GM12878 (cell line): Measurements from ENCODE around the gene CSTF1. TPM values are rescaled to one million over a fixed set of nuclear protein-coding genes. Genes with fewer than 3 reads are reported as not detected.

Experiments used
- ATAC-seq: fragments of 200-7000 bp; cut with Tn5 transposase; 3 replicates; pipeline ENCODE4 v1.9.1; 2020; ENCODE audit warnings: mild to moderate bottlenecking, moderate library complexity
- BruUV-seq: library from RNA; stranded (reverse); fragments of 400-500 nt; replicated peaks from 2 replicates; lab custom pipeline; 2021; lab: Mats Ljungman, UMichigan
- CTCF ChIA-PET: fragments of 300-600 bp; sonication (Branson Sonifier 250); formaldehyde crosslinking; extraction: SDS; loops from one replicate; lab custom pipeline; 2021; ENCODE audit warnings: inconsistent platforms; lab: Yijun Ruan, JAX
- POLR2A ChIA-PET: fragments of 350-600 bp; formaldehyde crosslinking; extraction: SDS; loops from one replicate; lab custom pipeline; 2021; ENCODE audit warnings: inconsistent platforms; lab: Charles Lee
- RAD21 ChIA-PET: fragments of 300-600 bp; sonication (Branson Sonifier 250); formaldehyde crosslinking; loops from one replicate; lab custom pipeline; 2023; ENCODE audit warnings: antibody characterized with exemption; ENCODE audit not compliant: unreplicated experiment; lab: Charles Lee
- SMC1A ChIA-PET: fragments of 300-600 bp; sonication (Branson Sonifier 250); formaldehyde crosslinking; loops from one replicate; lab custom pipeline; 2023; ENCODE audit not compliant: unreplicated experiment, uncharacterized antibody; lab: Charles Lee
- DNase-seq: peaks from one replicate; pipeline ENCODE4 v3.0.0-alpha.2; 2011; ENCODE audit warnings: low read depth, low spot score
- FAIRE-seq: peaks from 3 replicates; lab custom pipeline; 2011; peaks lifted over from hg19 to GRCh38; lab: Jason Lieb, UNC
- H2AFZ ChIP-seq: 2 replicates; pipeline ENCODE4 v1.6.0; 2011; ENCODE audit warnings: low read depth, low read length, control low read depth; ENCODE audit not compliant: control insufficient read depth
- H3K27ac ChIP-seq: 2 replicates; pipeline ENCODE4 v1.5.1; 2011; ENCODE audit warnings: control low read depth; ENCODE audit not compliant: control insufficient read depth, insufficient read depth
- H3K27me3 ChIP-seq, 2 experiments: replicated peaks in 1 of 2; 2 replicates each; pipeline versions ENCODE4 v1.6.0 to v1.6.1; 2011; ENCODE audit warnings: low read length in 1 of 2; ENCODE audit not compliant: control insufficient read depth in 2 of 2, insufficient read depth in 2 of 2
- H3K36me3 ChIP-seq, 2 experiments: 2 replicates each; pipeline ENCODE4 v1.5.1; 2011; ENCODE audit warnings: low read length in 1 of 2; ENCODE audit not compliant: control insufficient read depth in 2 of 2, insufficient read depth in 2 of 2
- H3K4me1 ChIP-seq: 2 replicates; pipeline ENCODE4 v1.6.1; 2011; ENCODE audit warnings: mild to moderate bottlenecking, low read length, moderate library complexity, mixed read lengths; ENCODE audit not compliant: control insufficient read depth, insufficient read depth
- H3K4me2 ChIP-seq: 2 replicates; pipeline ENCODE4 v1.6.0; 2011; ENCODE audit warnings: control low read depth; ENCODE audit not compliant: control insufficient read depth, insufficient read depth
- H3K4me3 ChIP-seq: fragments of 200-600 bp; sonication (generic); 2 replicates; pipeline ENCODE4 v1.5.1; 2016
- H3K79me2 ChIP-seq: 2 replicates; pipeline ENCODE4 v1.6.0; 2011; ENCODE audit warnings: low read length; ENCODE audit not compliant: control insufficient read depth, insufficient read depth
- H3K9ac ChIP-seq: 2 replicates; pipeline ENCODE4 v1.8.0; 2011; ENCODE audit warnings: low read length, control low read depth, mixed read lengths; ENCODE audit not compliant: control insufficient read depth, insufficient read depth
- H3K9me3 ChIP-seq: replicated peaks from 3 replicates; pipeline ENCODE4 v1.5.1; 2011; ENCODE audit warnings: mild to moderate bottlenecking, low read length; ENCODE audit not compliant: control insufficient read depth, insufficient read depth
- H4K20me1 ChIP-seq: 2 replicates; pipeline ENCODE4 v1.6.0; 2011; ENCODE audit not compliant: control insufficient read depth, insufficient read depth
- ATF3 ChIP-seq: IDR thresholded peaks from 2 replicates; pipeline ENCODE4 v1.6.1; 2011; ENCODE audit warnings: low read depth, mild to moderate bottlenecking, low read length, moderate library complexity, borderline replicate concordance; ENCODE audit errors: extremely low read depth
- CHD4 ChIP-seq: fragments of 200-600 bp; sonication (generic); IDR thresholded peaks from 2 replicates; pipeline ENCODE4 v1.6.1; 2016; ENCODE audit warnings: mild to moderate bottlenecking
- FOXM1 ChIP-seq: IDR thresholded peaks from 2 replicates; pipeline ENCODE4 v1.6.1; 2012; ENCODE audit warnings: low read depth, mild to moderate bottlenecking, inconsistent platforms, low read length, moderate library complexity
- GATAD2B ChIP-seq: fragments of 450-650 bp; conservative IDR thresholded peaks from 2 replicates; pipeline ENCODE4 v1.6.1; 2017; ENCODE audit warnings: low read depth, mild to moderate bottlenecking, moderate library complexity
- MEF2A ChIP-seq: IDR thresholded peaks from 2 replicates; pipeline ENCODE4 v1.6.1; 2011; ENCODE audit warnings: low read depth, mild to moderate bottlenecking, low read length, moderate library complexity; ENCODE audit not compliant: insufficient read depth
- MLLT1 ChIP-seq: fragments of 450-650 bp; IDR thresholded peaks from 2 replicates; pipeline ENCODE4 v1.6.1; 2016; ENCODE audit warnings: mild to moderate bottlenecking
- NFYB ChIP-seq: IDR thresholded peaks from 2 replicates; pipeline ENCODE4 v1.6.1; 2011; ENCODE audit warnings: low read depth, mild to moderate bottlenecking, low read length, improper control_type of control experiment, moderate library complexity; ENCODE audit not compliant: insufficient read depth
- PAX5 ChIP-seq: IDR thresholded peaks from 2 replicates; pipeline ENCODE4 v1.6.1; 2011; ENCODE audit warnings: low read depth, low read length, borderline replicate concordance
- SKIL ChIP-seq: fragments of 450-650 bp; IDR thresholded peaks from 2 replicates; pipeline ENCODE4 v1.6.1; 2017; ENCODE audit warnings: mild to moderate bottlenecking, low read depth, inconsistent platforms; ENCODE audit not compliant: poor library complexity, severe bottlenecking
- SPI1 ChIP-seq: IDR thresholded peaks from 2 replicates; pipeline ENCODE4 v1.6.1; 2011; ENCODE audit warnings: low read depth, mild to moderate bottlenecking, low read length, moderate library complexity, borderline replicate concordance; ENCODE audit not compliant: insufficient read depth
- SREBF1 ChIP-seq: IDR thresholded peaks from 2 replicates; pipeline ENCODE4 v1.6.1; 2012; ENCODE audit warnings: mild to moderate bottlenecking, low read length
- SUPT20H ChIP-seq: IDR thresholded peaks from 2 replicates; pipeline ENCODE4 v1.6.1; 2011; ENCODE audit warnings: low read depth, mild to moderate bottlenecking, low read length, moderate library complexity, borderline replicate concordance; ENCODE audit not compliant: control insufficient read depth
- TAF1 ChIP-seq: IDR thresholded peaks from 2 replicates; pipeline ENCODE4 v1.6.1; 2011; ENCODE audit warnings: mild to moderate bottlenecking, low read depth, low read length, borderline replicate concordance
- TCF12 ChIP-seq: IDR thresholded peaks from 2 replicates; pipeline ENCODE4 v1.6.1; 2011; ENCODE audit warnings: low read depth, mild to moderate bottlenecking, low read length
- whole genome bisulfite sequencing: methylation state at CpG from one replicate; pipeline ENCODE4 v1.1.6; 2016; ENCODE audit warnings: low lambda C conversion rate; ENCODE audit not compliant: insufficient replicate concordance, insufficient coverage; ENCODE audit errors: missing lambda C conversion rate; 5-methylcytosine and 5-hydroxymethylcytosine counted together
- in situ Hi-C: fragments of 300-500 bp; cut with MboI; formaldehyde crosslinking; loops from 9 replicates; pipeline ENCODE4 v1.14.3; 2018; ENCODE audit warnings: mixed read lengths
- intact Hi-C: fragments of 100-400 bp; cut with micrococcal nuclease; formaldehyde crosslinking; loops from one replicate; pipeline ENCODE4 v1.14.2; 2022; ENCODE audit not compliant: unreplicated experiment
- polyA plus RNA-seq, 11 experiments: library from polyadenylated mRNA; depleted of rRNA in 4 of 11; unstranded in 6 of 11; stranded (reverse) in 5 of 11; fragments of >200 nt; fragmentation: Nextera tagmentation in 4 of 11; fragmentation: Illumina TruSeq in 1 of 11; extraction: Ambion mirVana in 4 of 11; extraction: Trizol in 1 of 11; gene quantifications; 1 replicate in 1 of 11; 2 replicates in 10 of 11; pipeline versions ENCODE4 v1.2.1 to v1.2.3, GENCODE V29; 2011 to 2016; ENCODE audit warnings: inconsistent platforms in 2 of 11, missing spikeins in 2 of 11, low read depth in 1 of 11
- total RNA-seq, 4 experiments: library from RNA; depleted of rRNA in 3 of 4; stranded (reverse); fragments of >200 nt in 3 of 4; fragmentation: Illumina TruSeq in 1 of 4; extraction: Trizol in 1 of 4; gene quantifications; 2 replicates each; pipeline versions ENCODE4 v1.2.1 to v1.2.3, GENCODE V29; 2013 to 2021

Gene CSTF1
- total and polyA plus RNA-seq, 10 of the 15 experiments (the other 5 are each of a cell fraction or from before 2014, with no cell fraction given) = 41.8 to 89.1 (median 50.1) TPM

- in situ Hi-C loops = no loop called here
Measured at GRCh38 chr20:56360133-56360907, 32.1 kb upstream of the CSTF1 start.

More at GRCh38 chr20:56360133-56360907, 32.1 kb upstream of the CSTF1 start:
- Histone ChIP-seq H3K4me3 (no peak overlapping the region), H3K4me1 (no peaks in the 10 kb centered on the region), H2AFZ (no peak overlapping the region), H3K27ac (no peak overlapping the region), H3K36me3 (no peaks in the 10 kb centered on the region), H4K20me1 (no peaks in the 10 kb centered on the region), H3K4me2 (no peak overlapping the region), H3K9me3 (no peaks in the 10 kb centered on the region), H3K9ac (no peak overlapping the region), H3K27me3 (no peaks in the 10 kb centered on the region), H3K79me2 (no peaks in the 10 kb centered on the region)
- no TSS peak for BruUV-seq
- intact Hi-C loops = no loop called here
- ChIA-PET POLR2A (no interaction called here), SMC1A (interaction anchor here (1.5 kb wide), 1 partner anchor 13 kb away, joined by 3 read pairs; no protein-coding TSS in a partner anchor), RAD21 (interaction anchor here (0.8 kb wide), 1 partner anchor 8 kb away, joined by 3 read pairs; no protein-coding TSS in a partner anchor), CTCF (no interaction called here)
- DNase-seq (no peak), FAIRE-seq (no peak), ATAC-seq (no peak)
- TF ChIP-seq TCF12 = no peak
- no peak for TF ChIP-seq CHD4
- TF ChIP-seq FOXM1 = no peak
- TF ChIP-seq SKIL = no peak
- no peak for TF ChIP-seq ATF3
- TF ChIP-seq PAX5 = no peak
- no peak for TF ChIP-seq SUPT20H
- no peak for TF ChIP-seq SPI1
- TF ChIP-seq TAF1 = no peak
- no peak for TF ChIP-seq SREBF1
- no peak for TF ChIP-seq MLLT1
- TF ChIP-seq GATAD2B = no peak
- no peak for TF ChIP-seq MEF2A
- TF ChIP-seq NFYB = no peak
- WGBS = 76% methylated on average over 14 of the region's 14 CpGs
